Measurements from ENCODE around the gene UCK2.

UCK2 gene

GRCh38 chr1:165807613-165808012 is 19.8 kb upstream of the UCK2 start:
- no peak for TF ChIP-seq CTCF (IDR thresholded peaks at IDR 0.05; ENCODE audit: low read depth, low read length)
- peak; percentile 56 to 78 for DNase-seq (ENCODE audit: low read depth in 2 of 2)
- no peak overlapping the region for H3K4me3 ChIP-seq (replicated peaks in 1 of 2; ENCODE audit: low read depth in 2 of 2, low read length in 2 of 2)

- DNase-seq (ENCODE audit: low read depth in 2 of 2): peak in 1 of 2 donors; percentile 33
- TF ChIP-seq CTCF (IDR thresholded peaks at IDR 0.05; ENCODE audit: low read depth, low read length): no peak
- H3K4me3 ChIP-seq (replicated peaks in 1 of 2; ENCODE audit: low read depth in 2 of 2, low read length in 2 of 2): no peak overlapping the region
Measured at GRCh38 chr1:165815725-165816124, 11.7 kb upstream of the UCK2 start.

- TF ChIP-seq CTCF (IDR thresholded peaks at IDR 0.05; ENCODE audit: low read depth, low read length): no peak
- DNase-seq (ENCODE audit: low read depth in 2 of 2): no peak
- H3K4me3 ChIP-seq (replicated peaks in 1 of 2; ENCODE audit: low read depth in 2 of 2, low read length in 2 of 2): no peak overlapping the region
Measured at GRCh38 chr1:165816157-165816556, 11.3 kb upstream of the UCK2 start.

- no peak overlapping the region for H3K4me3 ChIP-seq (replicated peaks in 1 of 2; ENCODE audit: low read depth in 2 of 2, low read length in 2 of 2)
- no peak for TF ChIP-seq CTCF (IDR thresholded peaks at IDR 0.05; ENCODE audit: low read depth, low read length)
- no peak for DNase-seq (ENCODE audit: low read depth in 2 of 2)
Measured at GRCh38 chr1:165816826-165817497, 10.5 kb upstream of the UCK2 start.

GRCh38 chr1:165823552-165824268 is 3.7 kb upstream of the UCK2 start:
- peak in 1 of 2 donors; percentile 34 for DNase-seq (ENCODE audit: low read depth in 2 of 2)
- no peak for TF ChIP-seq CTCF (IDR thresholded peaks at IDR 0.05; ENCODE audit: low read depth, low read length)
- no peak overlapping the region for H3K4me3 ChIP-seq (replicated peaks in 1 of 2; ENCODE audit: low read depth in 2 of 2, low read length in 2 of 2)

- DNase-seq (ENCODE audit: low read depth in 2 of 2): peak in 1 of 2 donors; percentile 60
- TF ChIP-seq CTCF (IDR thresholded peaks at IDR 0.05; ENCODE audit: low read depth, low read length): no peak
- no peak overlapping the region for H3K4me3 ChIP-seq (replicated peaks in 1 of 2; ENCODE audit: low read depth in 2 of 2, low read length in 2 of 2)
Measured at GRCh38 chr1:165824269-165824643, 3.2 kb upstream of the UCK2 start.

All from cardiac fibroblast (primary cell).